Measurements from ENCODE around the gene SF1. TPM values are rescaled to one million over a fixed set of nuclear protein-coding genes. Genes with fewer than 3 reads are reported as not detected.

Gene SF1
- total RNA-seq, 1 donor from 2014 or later: 415 TPM

DNA sequence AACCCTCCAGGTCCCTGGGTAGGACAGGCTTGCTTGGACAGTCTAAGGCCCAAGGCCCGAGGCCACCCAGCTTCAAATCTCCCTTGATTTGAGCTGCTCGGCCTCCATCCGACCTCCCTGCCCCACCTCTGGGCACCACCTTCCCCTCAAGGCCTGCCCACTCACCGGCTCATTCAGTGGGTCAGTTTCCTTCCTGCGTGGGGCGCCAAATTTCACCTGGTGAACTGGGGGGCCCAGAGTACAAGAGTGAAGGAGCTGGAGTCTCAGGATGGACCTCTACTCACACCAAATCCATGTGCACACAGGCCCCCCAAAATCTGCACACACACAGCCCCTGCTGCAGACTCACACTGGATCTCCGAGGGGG is 20.9 kb upstream of the SF1 start:
- Mint-ChIP-seq H3K27ac (ENCODE audit: unreplicated experiment) (no peak overlapping the region), H3K9me3 (ENCODE audit: unreplicated experiment) (peaks cover 4% of the 10 kb centered on the region), H3K36me3 (ENCODE audit: unreplicated experiment) (no peaks in the 10 kb centered on the region), H3K27me3 (ENCODE audit: unreplicated experiment) (peaks cover 12% of the 10 kb centered on the region), H3K4me1 (ENCODE audit: low read depth, unreplicated experiment) (peaks cover 7% of the 10 kb centered on the region), H3K4me3 (ENCODE audit: unreplicated experiment) (no peak overlapping the region)
- TF ChIP-seq, protein P1, sequence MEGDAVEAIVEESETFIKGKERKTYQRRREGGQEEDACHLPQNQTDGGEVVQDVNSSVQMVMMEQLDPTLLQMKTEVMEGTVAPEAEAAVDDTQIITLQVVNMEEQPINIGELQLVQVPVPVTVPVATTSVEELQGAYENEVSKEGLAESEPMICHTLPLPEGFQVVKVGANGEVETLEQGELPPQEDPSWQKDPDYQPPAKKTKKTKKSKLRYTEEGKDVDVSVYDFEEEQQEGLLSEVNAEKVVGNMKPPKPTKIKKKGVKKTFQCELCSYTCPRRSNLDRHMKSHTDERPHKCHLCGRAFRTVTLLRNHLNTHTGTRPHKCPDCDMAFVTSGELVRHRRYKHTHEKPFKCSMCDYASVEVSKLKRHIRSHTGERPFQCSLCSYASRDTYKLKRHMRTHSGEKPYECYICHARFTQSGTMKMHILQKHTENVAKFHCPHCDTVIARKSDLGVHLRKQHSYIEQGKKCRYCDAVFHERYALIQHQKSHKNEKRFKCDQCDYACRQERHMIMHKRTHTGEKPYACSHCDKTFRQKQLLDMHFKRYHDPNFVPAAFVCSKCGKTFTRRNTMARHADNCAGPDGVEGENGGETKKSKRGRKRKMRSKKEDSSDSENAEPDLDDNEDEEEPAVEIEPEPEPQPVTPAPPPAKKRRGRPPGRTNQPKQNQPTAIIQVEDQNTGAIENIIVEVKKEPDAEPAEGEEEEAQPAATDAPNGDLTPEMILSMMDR (IDR thresholded peaks at IDR 0.05; ENCODE audit: partially characterized antibody, unreplicated experiment): no peak
- no peak for DNase-seq

- Mint-ChIP-seq H3K36me3 (ENCODE audit: unreplicated experiment) (no peaks in the 10 kb centered on the region), H3K27me3 (ENCODE audit: unreplicated experiment) (peaks cover 15% of the 10 kb centered on the region), H3K9me3 (ENCODE audit: unreplicated experiment) (no peaks in the 10 kb centered on the region), H3K27ac (ENCODE audit: unreplicated experiment) (no peak overlapping the region), H3K4me1 (ENCODE audit: low read depth, unreplicated experiment) (peaks cover 4% of the 10 kb centered on the region), H3K4me3 (ENCODE audit: unreplicated experiment) (no peak overlapping the region)
- DNase-seq: no peak
- TF ChIP-seq, protein P1 (IDR thresholded peaks at IDR 0.05; ENCODE audit: partially characterized antibody, unreplicated experiment): no peak
Observed at GRCh38 chr11:64796757-64797541, 18.6 kb upstream of the SF1 start.

GRCh38 chr11:64796047-64796756 is 17.9 kb upstream of the SF1 start:
- TF ChIP-seq, protein P1 (IDR thresholded peaks at IDR 0.05; ENCODE audit: partially characterized antibody, unreplicated experiment): no peak
- H3K27ac Mint-ChIP-seq (ENCODE audit: unreplicated experiment): no peak overlapping the region
- DNase-seq: no peak
- peaks cover 4% of the 10 kb centered on the region for H3K4me1 Mint-ChIP-seq (ENCODE audit: low read depth, unreplicated experiment)
- no peaks in the 10 kb centered on the region for H3K9me3 Mint-ChIP-seq (ENCODE audit: unreplicated experiment)
- H3K36me3 Mint-ChIP-seq (ENCODE audit: unreplicated experiment): no peaks in the 10 kb centered on the region
- peaks cover 18% of the 10 kb centered on the region for H3K27me3 Mint-ChIP-seq (ENCODE audit: unreplicated experiment)
- no peak overlapping the region for H3K4me3 Mint-ChIP-seq (ENCODE audit: unreplicated experiment)

DNA sequence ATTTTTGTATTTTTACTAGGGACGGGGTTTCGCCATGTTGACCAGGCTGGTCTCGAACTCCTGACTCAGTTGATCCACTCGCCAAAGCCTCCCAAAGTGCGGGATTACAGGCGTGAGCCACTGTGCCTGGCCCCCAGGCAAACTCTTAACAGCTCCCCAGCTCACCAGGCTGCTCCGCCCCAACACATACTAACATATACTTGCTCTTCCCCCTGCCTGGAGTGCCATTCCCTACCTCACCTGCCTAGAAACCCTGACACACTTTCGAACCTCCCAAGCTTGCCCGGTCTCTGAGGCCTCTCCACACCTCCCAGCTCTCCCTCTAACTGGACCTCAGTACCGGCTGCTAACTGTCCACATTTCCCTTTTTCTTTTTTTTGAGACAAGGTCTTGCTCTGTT is 16.2 kb upstream of the SF1 start:
- Mint-ChIP-seq H3K27me3 (ENCODE audit: unreplicated experiment) (peaks cover 16% of the 10 kb centered on the region), H3K4me1 (ENCODE audit: low read depth, unreplicated experiment) (peaks cover 1% of the 10 kb centered on the region), H3K27ac (ENCODE audit: unreplicated experiment) (no peak overlapping the region), H3K36me3 (ENCODE audit: unreplicated experiment) (no peaks in the 10 kb centered on the region), H3K4me3 (ENCODE audit: unreplicated experiment) (peak overlapping the region; percentile 52), H3K9me3 (ENCODE audit: unreplicated experiment) (no peaks in the 10 kb centered on the region)
- TF ChIP-seq, protein P1 (IDR thresholded peaks at IDR 0.05; ENCODE audit: partially characterized antibody, unreplicated experiment): no peak
- no peak for DNase-seq
